MCF 10A (cell line): ENCODE measurements around the gene ANO2. TPM values are rescaled to one million over a fixed set of nuclear protein-coding genes. Genes with fewer than 3 reads are reported as not detected.

Experiments
- BruUV-seq: library from RNA; stranded (reverse); fragments of 400-500 nt; replicated peaks from 2 replicates; lab custom pipeline; 2021; lab: Mats Ljungman, UMichigan
- CTCF ChIA-PET: fragments of 300-600 bp; sonication (Branson Sonifier 250); formaldehyde crosslinking; extraction: SDS; loops from one replicate; lab custom pipeline; 2021; ENCODE audit warnings: antibody characterized with exemption, inconsistent platforms; lab: Yijun Ruan, JAX
- POLR2A ChIA-PET: fragments of 300-600, 350-650 bp; sonication (Branson Sonifier 250); formaldehyde crosslinking; extraction: SDS; loops from one replicate; lab custom pipeline; 2020; ENCODE audit warnings: antibody characterized with exemption, inconsistent platforms; lab: Yijun Ruan, JAX
- DNase-seq: peaks from one replicate; pipeline ENCODE4 v3.0.0-alpha.2; 2018; ENCODE audit not compliant: unreplicated experiment
- H3K27ac Mint-ChIP-seq: one replicate; pipeline ENCODE4 v1.8.0; 2022; ENCODE audit warnings: mild to moderate bottlenecking, low read depth, mixed read lengths; ENCODE audit not compliant: unreplicated experiment
- H3K27me3 Mint-ChIP-seq: one replicate; pipeline ENCODE4 v1.8.0; 2022; ENCODE audit warnings: mixed read lengths; ENCODE audit not compliant: insufficient read depth, unreplicated experiment
- H3K36me3 Mint-ChIP-seq: one replicate; pipeline ENCODE4 v1.8.0; 2022; ENCODE audit warnings: mild to moderate bottlenecking, moderate library complexity, mixed read lengths; ENCODE audit not compliant: insufficient read depth, unreplicated experiment
- H3K4me1 Mint-ChIP-seq: one replicate; pipeline ENCODE4 v1.8.0; 2022; ENCODE audit warnings: mixed read lengths; ENCODE audit not compliant: insufficient read depth, unreplicated experiment
- H3K4me3 Mint-ChIP-seq: one replicate; pipeline ENCODE4 v1.8.0; 2022; ENCODE audit warnings: mild to moderate bottlenecking, moderate library complexity, mixed read lengths; ENCODE audit not compliant: unreplicated experiment
- H3K9me3 Mint-ChIP-seq: one replicate; pipeline ENCODE4 v1.8.0; 2022; ENCODE audit warnings: mixed read lengths; ENCODE audit not compliant: unreplicated experiment
- intact Hi-C: fragments of 100-400 bp; cut with micrococcal nuclease; formaldehyde crosslinking; loops from 2 replicates; pipeline ENCODE4 v1.14.1; 2022
- total RNA-seq: library from RNA; stranded (reverse); gene quantifications from 2 replicates; pipeline ENCODE4 v1.2.3, GENCODE V29; 2022
- TF ChIP-seq, protein P1 (sequence below): fragments of 200-600 bp; IDR thresholded peaks from one replicate; pipeline ENCODE4 v1.8.0; 2022; ENCODE audit warnings: antibody characterized with exemption, mild to moderate bottlenecking; ENCODE audit not compliant: unreplicated experiment

ANO2 gene
- total RNA-seq, 1 experiment from 2014 or later, result not detected

DNA sequence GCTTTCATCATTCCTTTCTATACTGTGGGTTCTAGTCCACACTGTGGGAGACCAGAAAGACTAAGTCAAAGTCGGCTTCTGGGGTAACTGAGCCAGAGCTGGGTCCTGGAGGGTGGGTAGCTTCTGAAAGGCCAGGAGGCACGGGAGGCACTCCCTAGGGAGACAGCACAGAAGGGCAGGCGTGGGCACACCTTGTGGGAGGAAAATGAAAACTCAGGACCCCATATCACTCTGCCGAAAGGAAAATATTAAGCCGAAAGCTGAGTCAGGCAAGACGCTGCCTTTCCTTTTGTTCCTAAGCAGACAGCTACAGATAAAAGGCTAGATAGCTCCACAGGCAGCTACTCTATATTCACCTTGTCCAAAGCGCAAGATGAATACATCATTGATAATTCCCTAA, 20.7 kb downstream of the ANO2 start:
- intact Hi-C loops, result no loop called here
- H3K27ac Mint-ChIP-seq, result no peak overlapping the region
- no TSS peak for BruUV-seq
- peaks cover 30% of the 10 kb centered on the region for H3K9me3 Mint-ChIP-seq
- CTCF ChIA-PET, result no interaction called here
- POLR2A ChIA-PET, result no interaction called here
- H3K4me3 Mint-ChIP-seq, result no peak overlapping the region
- DNase-seq, result no peak
- H3K36me3 Mint-ChIP-seq, result no peaks in the 10 kb centered on the region
- H3K4me1 Mint-ChIP-seq, result no peaks in the 10 kb centered on the region
- no peaks in the 10 kb centered on the region for H3K27me3 Mint-ChIP-seq
- TF ChIP-seq, protein P1, sequence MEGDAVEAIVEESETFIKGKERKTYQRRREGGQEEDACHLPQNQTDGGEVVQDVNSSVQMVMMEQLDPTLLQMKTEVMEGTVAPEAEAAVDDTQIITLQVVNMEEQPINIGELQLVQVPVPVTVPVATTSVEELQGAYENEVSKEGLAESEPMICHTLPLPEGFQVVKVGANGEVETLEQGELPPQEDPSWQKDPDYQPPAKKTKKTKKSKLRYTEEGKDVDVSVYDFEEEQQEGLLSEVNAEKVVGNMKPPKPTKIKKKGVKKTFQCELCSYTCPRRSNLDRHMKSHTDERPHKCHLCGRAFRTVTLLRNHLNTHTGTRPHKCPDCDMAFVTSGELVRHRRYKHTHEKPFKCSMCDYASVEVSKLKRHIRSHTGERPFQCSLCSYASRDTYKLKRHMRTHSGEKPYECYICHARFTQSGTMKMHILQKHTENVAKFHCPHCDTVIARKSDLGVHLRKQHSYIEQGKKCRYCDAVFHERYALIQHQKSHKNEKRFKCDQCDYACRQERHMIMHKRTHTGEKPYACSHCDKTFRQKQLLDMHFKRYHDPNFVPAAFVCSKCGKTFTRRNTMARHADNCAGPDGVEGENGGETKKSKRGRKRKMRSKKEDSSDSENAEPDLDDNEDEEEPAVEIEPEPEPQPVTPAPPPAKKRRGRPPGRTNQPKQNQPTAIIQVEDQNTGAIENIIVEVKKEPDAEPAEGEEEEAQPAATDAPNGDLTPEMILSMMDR, result no peak

DNA sequence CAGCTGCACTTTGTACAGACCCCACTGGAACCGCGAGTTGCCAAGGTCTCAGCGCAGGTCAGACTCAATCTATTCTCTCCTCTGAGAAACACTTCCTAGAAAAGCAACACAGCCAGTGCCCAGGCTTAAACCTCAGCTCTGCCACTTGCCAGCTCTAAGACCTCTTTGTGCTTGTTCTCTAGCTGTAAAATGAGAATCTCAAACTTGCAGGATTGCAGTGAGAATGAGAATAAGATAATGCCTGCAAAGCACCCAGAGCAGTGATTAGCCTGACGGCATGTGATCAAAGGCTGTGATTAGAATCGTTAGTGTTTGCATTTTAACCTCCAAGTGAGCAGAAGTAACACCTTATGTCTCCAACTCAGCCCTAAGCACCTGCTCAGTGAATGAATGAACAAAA, 21.3 kb downstream of the ANO2 start:
- TF ChIP-seq, protein P1, result no peak
- Mint-ChIP-seq H3K4me1 (no peaks in the 10 kb centered on the region), H3K9me3 (peaks cover 24% of the 10 kb centered on the region), H3K4me3 (no peak overlapping the region), H3K27me3 (no peaks in the 10 kb centered on the region), H3K27ac (no peak overlapping the region), H3K36me3 (no peaks in the 10 kb centered on the region)
- intact Hi-C loops, result no loop called here
- BruUV-seq, result no TSS peak
- POLR2A ChIA-PET, result no interaction called here
- CTCF ChIA-PET, result no interaction called here
- DNase-seq, result no peak

DNA sequence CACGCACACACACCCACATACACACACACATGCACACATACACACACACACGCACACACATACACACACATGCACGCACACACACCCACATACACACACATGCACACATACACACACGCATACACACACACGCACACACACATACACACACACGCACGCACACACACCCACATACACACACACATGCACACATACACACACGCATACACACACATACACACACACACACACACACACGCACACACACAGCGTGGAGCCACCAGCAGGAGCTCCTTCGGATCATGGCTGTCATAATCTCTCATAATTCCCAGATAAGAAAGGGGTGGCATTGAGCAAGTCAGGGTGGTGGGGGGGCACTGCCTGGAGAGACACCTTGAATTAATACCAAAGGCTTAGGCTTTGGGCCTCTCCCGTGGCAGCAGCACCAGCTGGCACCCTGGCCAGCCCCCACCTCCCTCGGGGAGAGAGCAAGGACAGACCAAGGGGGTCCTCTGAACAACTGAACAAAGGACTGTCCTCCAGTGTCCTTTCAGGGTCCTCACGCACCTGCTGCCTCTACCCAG, 21.9 kb downstream of the ANO2 start:
- CTCF ChIA-PET, result no interaction called here
- no peak overlapping the region for H3K27ac Mint-ChIP-seq
- BruUV-seq, result no TSS peak

DNA sequence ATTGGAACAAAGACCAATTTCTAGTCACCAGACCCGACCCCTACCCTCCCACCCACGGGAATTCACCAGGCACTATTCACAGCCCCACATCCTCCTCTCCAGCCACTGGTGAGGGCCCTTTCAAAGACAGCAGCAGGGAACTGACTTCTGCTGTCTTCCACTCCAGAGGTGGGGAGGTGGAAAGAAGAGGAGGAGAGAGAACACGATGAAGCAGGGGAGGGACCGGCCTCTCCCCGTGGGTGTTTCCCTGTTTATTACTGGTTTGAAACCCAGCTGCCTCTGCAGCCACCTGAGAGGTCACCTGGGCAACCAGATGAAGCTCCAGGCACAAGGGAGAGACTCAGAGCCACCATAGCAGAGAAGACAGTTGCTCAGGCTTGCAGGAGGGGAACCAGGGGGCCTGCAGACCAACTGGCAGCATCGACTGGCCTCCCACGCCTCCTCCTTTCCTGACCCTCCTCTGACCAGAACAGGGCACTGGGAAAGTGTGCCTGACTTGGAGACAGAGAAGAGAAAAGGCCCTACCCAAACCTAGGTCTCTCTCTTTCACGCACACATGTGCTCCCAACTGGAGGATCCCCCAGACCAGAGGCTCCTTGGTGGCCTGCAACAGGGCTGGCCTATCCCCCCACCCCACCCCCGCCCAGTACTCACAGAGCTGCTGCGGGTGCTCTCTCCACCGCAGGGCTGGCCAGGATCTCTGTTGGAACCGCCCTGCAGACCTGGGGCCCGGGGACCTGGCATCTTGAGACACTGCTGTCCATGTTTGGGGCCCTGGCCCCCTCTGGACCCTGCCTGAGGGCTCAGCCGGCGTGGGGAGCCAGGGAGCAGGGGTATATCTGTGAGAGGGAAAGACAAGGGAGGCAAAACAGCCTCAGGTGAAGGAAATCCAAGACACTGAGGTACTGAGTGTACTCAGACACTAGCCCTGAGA, 22.8 kb downstream of the ANO2 start:
- Mint-ChIP-seq H3K27ac (no peak overlapping the region), H3K9me3 (peaks cover 10% of the 10 kb centered on the region), H3K4me1 (no peaks in the 10 kb centered on the region), H3K4me3 (no peak overlapping the region), H3K27me3 (no peaks in the 10 kb centered on the region), H3K36me3 (no peaks in the 10 kb centered on the region)
- DNase-seq, result no peak
- POLR2A ChIA-PET, result no interaction called here
- no TSS peak for BruUV-seq
- TF ChIP-seq, protein P1, result no peak
- intact Hi-C loops, result no loop called here
- CTCF ChIA-PET, result no interaction called here

More for the DNA sequence above, 21.9 kb downstream of the ANO2 start:
- Mint-ChIP-seq H3K4me3 (no peak overlapping the region), H3K9me3 (peaks cover 18% of the 10 kb centered on the region), H3K4me1 (no peaks in the 10 kb centered on the region), H3K27me3 (no peaks in the 10 kb centered on the region), H3K36me3 (no peaks in the 10 kb centered on the region)
- TF ChIP-seq, protein P1, result no peak
- intact Hi-C loops, result no loop called here
- DNase-seq, result no peak
- POLR2A ChIA-PET, result no interaction called here
